Raji (cell line): Measurements from ENCODE around the gene SLC6A18.

Experiments used
- POLR2A ChIP-seq: IDR thresholded peaks from 2 replicates; pipeline ENCODE4 v1.6.1; 2011; ENCODE audit warnings: low read depth, low read length, control low read depth; ENCODE audit not compliant: insufficient read depth

Gene SLC6A18

DNA sequence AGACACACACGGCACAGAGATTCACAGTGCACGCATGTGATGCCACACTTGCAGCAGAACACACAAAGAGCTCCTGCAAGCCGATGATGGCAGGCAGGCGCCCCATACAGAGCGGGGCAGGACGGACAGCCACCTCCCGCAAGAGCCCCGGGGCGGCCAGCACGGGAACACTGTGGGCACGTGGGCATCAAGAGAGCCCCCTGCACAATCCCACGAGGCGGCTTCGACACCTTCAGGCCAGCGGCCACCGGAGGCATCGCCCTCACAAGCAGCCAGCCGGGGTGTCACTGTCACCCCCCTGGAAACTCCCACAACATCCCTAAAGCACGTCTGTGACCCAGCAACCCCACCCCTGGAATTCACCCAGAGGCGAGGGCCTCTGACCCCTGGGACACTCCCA is 51.7 kb downstream of the SLC6A18 start:
- no peak for TF ChIP-seq POLR2A

DNA sequence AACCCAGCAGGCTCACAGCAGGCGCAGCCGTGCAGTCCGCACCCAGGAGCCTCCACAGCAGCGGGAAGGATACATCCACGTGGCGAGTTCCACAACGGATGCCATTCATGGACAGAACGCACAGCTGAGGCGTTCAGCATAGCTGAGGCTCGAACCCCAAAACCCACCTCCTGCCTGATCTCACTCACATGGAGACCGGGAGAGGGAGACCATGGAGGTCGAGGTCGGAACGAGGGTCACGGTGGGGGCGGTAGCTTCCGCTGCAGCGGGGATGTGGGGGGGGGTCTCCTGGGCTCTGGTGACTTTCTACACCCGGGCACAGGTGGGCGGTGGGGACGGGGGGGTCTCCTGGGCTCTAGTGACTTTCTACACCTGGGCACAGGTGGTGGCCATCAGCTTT is 52.1 kb downstream of the SLC6A18 start:
- no peak for TF ChIP-seq POLR2A

DNA sequence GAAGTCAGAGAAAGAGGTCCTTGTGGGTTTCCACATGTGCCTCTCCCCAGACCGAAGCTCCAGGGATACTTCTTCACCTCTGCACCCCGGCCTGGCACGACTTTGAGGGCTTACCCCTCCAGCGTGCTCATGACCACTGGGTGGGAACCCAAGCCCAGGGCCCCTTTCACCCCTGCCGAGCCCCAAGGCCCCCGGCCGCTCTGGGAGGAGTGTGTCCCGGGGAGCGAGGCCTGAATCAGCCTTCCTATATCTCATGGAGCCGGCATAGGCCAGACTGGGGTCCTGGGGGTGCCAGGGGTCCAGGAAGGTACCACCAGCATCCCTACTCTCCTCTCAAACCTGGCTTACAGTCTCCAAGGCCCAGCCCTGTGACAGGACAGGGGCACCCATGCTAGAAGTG is 52.6 kb downstream of the SLC6A18 start:
- no peak for TF ChIP-seq POLR2A

DNA sequence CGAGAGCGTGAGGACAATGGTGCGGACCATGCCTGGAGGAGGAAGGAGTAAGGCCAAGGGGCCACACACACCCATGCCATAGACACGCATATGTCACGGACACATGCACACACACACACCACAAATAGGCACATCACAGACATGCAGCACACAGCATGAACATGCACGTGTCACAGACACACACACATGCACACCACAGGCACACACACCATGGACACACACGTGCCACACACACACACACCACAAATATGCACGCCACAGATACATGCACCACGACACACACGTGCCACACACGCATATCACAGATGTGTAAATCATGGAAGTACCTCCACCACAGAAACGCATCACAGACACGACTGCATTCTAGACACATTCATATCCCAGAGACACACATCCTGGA is 53.0 kb downstream of the SLC6A18 start:
- TF ChIP-seq POLR2A = no peak

DNA sequence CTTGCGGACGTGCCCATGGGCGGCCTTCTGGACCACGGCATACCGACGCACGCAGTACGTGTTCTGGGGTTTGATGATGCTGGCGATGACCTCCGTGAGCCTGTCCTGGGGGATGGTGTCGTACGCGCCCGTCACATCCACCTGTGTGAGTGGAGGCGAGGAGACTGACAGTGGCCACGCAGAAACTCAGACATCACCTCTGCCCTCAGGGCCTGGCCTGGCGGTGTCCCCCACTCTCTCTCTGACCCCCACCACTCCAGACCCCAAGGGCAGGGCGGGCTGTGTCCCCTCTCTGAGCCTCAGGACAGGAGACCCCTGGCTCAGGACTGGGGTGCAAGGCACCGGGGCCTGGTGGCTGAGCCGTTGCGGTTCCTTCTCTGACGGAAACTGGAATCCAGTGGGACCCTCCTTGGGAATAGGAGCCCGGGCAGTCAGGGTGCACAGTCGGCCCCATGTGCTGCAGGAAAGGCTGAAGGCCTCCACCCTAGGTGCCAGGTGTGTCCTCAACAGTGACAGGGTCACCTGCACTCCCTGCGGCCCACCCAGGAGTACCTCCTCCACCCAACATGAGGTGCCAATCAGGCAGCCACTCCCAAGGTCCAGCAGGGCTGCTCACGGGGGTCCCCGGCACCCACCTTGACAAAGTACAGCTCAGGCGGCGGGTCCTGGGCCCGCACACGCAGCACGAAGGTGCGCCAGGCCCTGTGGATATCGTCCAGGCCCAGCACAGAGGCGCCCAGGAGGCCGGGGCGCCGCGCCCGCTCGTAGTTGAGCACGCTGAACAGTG is 53.7 kb downstream of the SLC6A18 start:
- no peak for TF ChIP-seq POLR2A

DNA sequence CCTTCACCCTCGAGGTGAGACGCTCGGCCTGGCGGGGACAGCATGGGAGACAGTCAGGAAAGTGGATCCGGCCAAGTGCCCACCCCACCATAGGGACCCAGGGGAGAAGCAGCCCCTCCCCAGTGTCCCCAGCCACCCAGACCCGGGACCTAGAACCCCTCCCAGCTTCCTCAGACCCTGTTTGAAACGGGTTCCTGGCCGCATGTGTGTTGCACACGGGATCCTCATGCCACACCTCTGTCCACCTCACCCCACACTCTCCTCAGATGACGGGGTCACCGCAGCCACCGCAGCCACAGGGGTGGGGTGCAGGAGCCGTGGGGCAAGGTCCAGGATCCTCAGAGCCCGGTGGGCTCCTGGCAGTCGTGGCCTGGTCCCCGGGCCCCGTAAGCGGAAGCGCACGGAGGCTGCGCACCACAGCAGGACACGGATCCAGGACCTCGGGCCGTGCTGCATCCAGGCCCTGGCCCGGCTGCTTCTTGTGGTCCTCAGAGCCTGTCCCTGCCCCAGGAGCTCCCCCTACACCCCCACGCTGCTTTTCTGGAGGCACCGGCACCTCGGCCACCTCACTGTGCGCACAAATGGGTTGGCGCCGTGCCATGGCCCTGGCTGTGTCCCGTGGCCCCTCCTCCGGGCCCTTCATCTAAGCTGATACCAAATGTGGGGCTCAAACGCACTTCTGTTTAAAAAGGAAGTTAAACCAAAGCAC is 54.4 kb downstream of the SLC6A18 start:
- no peak for TF ChIP-seq POLR2A

DNA sequence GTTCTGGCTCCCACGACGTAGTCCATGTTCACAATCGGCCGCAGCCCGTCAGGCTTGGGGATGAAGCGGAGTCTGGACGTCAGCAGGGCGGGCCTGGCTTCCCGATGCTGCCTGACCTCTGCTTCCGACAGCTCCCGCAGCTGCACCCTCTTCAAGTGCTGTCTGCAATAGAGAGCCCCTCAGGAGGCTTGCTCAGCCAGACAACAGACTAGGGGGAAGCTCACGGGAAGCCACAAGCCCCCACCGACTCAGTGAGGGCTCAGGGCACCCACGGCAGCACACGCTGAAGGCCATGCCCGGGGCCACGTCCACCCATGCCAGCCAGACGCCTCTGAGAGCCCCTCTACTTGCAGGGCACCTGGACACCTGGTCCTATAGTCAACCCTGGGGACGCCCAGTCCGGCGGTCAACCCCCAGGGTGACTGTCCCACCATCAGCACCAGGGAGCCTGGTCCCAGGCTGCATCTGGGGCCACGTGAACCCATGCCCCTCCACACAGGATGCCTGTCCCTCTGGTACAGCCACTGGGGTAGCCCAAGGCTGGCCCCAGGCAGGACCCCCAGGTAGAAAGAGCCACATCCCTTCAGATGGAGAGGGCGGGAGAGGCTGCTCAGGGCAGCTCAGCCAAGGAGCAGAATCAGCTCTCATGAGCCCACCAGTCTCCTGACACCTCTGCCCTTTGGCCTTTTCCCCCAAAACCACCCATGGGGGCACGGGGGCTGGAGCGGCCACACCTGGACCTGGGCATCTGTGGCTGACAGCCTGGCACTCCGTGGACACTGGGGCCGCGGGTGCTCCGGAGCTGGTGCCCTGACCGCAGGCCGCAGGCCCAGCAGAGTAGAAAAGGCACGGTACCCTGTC is 55.2 kb downstream of the SLC6A18 start:
- TF ChIP-seq POLR2A = no peak

DNA sequence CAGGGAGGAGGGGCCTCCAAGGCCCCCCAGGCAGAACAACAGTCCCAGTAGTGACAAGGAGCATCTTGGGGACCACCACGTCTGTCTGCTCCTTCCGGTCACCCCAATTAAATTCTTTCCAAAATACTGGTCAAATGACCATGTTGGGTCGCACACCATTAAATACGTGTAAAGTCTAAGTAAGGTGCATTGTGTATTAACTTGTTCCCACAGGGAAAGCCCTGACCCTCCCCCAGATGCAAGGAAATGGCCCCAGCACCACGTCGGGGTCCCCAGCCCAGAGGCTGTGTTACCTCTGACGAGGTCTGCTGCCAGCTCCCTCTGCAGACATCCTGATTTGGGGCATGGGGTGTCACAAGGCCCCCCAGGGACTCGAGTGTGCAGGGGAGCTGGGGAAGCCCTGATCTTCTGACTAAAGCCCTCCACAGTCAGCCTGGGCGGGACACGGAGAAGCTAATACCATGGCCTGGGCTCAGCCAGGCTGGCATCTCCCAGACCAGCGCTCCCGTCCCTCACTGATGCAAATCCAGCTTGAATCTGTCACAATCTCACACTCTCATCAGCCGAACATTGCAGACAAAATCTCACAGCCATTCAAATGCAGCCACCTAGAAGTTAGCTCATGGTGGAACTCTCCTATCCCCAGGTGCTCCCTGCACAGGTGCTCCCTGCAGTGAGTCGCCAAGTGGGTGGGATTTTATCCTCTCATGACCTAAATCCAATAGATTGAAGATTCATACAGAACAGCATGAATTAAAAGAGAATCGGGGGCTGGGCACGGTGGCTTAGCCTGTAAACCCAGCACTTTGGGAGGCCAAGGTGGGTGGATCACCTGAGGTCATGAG is 56.1 kb downstream of the SLC6A18 start:
- no peak for TF ChIP-seq POLR2A

DNA sequence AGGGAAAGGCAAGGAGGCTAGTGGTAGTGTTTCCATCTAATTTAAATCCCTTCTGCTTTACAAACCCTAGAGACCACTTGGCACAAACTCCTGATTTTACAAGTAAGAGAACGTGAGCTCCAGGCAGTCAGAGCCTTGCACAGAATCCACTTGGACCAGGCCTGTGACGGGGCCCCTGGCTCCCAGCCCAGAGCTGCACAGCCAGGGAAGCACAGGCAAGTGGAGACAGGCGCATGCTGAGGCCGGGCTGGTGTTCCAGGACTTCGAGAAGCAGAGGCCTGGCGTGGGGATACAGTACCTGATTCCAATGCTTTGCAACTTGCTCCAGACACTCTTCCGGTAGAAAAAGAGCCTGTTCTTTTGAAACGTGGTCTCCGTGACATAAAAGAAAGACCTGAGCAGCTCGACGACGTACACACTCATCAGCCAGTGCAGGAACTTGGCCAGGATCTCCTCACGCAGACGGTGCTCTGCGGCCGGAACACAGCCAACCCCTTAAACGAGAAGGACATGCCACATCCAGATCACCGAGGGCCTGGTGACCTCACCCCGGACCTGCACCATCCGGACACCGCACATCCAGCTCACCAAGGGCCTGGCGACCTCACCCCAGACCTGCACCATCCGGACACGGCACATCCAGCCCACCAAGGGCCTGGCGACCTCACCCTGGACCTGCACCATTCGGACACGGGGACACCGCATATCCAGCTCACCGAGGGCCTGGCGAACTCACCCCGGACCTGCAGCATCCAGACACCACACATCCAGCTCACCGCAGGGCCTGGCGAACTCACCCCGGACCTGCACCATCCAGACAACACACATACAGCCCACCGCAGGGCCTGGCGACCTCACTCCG is 57.2 kb downstream of the SLC6A18 start:
- no peak for TF ChIP-seq POLR2A

DNA sequence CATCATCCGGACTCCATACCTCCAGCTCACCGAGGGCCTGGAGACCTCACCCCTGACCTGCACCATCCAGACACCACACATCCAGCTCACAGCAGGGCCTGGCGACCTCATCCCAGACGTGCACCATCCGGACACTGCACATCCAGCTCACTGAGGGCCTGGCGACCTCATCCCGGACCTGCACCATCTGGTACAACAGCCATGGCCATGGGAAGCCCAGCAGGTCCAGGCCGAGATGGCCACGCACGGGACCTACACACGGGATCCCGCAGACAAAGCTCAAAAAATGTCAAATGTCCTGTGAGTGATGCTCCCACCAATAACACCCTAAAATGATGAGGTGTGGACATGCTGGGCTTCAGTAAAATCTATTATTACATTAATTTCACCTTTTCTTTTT is 60.0 kb downstream of the SLC6A18 start:
- TF ChIP-seq POLR2A = no peak

DNA sequence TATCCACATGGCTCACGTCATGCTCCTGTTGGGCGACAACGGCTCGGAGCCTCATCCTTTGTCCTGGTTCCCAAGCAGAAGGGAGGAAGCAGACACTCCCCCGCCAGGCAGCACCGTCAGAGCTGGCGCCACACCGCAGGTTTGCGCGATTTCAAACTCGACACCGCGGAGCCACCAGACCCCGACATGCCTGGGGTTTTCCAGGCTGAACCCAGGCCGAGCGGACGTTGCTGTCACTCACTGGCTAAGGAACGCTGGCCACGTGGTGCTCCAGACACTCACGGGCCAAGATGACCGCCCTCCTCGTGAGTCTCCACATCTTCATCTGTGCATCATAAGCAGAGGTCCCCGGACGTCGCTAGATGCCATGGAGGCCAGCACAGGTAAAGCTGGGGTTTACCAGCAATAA is 60.7 kb downstream of the SLC6A18 start:
- no peak for TF ChIP-seq POLR2A

DNA sequence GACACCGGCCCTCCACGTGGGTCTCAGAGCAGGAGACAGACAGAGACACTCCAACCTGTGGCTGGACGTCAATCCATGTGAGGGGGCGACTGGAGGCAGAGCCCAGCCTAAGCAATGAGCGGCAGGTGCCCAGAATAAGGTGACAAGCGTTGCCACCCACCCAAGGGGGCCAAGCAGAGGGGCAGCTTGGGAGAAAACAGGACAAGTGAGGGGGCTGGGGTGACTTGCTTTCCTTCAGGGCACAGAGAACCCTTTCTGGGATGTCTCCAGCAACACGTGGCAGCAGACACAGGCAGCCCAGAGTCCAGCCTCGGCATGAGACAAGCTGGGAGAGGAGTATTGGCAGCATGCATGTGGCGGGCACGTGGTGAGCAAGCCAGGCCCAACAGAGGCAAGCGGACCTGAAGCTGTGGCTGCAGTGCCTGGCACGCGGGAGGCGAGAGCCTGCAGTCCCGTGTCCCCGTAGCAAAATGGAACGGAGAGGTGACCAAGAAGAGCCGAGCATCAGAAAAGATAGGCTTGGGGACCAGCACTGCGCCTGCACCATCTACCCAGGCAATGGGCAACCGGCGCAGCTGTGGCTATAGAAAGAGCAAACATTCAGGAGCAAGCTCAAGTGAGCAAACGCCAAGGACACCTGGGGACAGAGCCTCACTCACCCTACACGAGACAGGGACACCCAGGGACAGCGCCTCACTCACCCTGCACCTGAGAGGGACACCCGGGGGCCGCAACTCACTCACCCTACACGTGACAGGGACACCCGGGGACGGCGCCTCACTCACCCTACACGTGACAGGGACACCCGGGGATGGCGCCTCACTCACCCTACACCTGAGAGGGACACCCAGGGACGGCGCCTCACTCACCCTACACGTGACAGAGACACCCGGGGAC is 63.5 kb downstream of the SLC6A18 start:
- TF ChIP-seq POLR2A = no peak

DNA sequence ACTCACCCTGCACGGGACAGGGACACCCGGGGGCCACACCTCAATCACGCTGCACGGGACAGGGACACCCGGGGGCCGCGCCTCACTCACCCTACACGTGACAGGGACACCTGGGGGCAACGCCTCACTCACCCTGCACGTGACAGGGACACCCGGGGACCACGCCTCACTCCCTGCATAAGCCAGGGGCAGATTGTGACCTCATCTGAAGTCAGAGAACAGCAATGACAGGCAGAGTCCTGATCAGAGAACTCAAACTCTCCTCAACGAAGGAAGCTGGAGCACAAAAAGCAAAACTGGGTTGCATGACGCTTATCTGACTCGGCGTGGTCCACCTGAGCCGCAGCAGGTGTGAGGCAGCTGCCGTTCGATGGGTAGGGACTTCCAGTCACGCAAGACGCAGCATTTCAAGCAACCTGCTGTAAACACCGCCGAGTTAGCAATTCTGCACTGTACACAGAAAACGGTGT is 66.5 kb downstream of the SLC6A18 start:
- TF ChIP-seq POLR2A = no peak

DNA sequence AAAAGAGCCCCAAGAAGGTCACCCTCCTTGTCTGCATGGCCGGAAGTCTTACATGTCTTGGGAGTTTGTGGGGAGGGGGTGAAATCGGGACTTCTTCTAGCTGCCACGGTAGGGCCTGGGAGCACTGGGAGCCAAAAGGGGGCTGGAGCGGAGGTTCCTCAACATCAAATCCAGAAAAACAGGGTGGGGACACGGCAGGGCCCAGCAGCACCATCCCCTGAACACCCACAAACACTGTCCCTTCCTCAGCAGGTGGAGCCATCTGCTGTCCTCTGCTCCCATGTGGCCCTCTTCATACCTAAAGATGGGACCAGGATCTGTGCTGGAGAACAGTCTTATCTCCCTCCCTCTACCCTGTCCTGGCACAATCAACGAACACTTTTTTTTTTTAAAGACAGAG is 67.0 kb downstream of the SLC6A18 start:
- no peak for TF ChIP-seq POLR2A
